ENCODE measurements around the gene IL1RAP.
"Not testable (repeated sequence)": the region's sequence is repeated elsewhere in the genome, so short reads cannot be mapped to it uniquely, and the experiment has no call there.

The IL1RAP gene

DNA sequence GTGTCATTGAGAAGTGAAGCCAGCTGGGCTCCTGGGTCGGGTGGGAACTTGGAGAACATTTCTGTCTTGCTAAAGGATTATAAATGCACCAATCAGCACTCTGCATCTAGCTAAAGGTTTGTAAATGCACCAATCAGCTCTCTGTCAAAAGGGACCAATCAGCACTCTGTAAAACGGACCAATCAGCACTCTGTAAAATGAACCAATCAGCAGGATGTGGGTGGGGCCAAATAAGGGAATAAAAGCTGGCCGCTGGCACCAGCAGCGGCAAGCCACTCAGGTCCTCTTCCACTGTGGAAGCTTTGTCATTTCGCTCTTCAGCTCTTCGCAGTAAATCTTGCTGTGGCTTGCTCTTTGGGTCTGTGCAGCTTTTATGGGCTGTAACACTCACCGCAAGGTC lies 164.0 kb downstream of the IL1RAP start:
- not testable (repeated sequence) for DNase-seq

DNA sequence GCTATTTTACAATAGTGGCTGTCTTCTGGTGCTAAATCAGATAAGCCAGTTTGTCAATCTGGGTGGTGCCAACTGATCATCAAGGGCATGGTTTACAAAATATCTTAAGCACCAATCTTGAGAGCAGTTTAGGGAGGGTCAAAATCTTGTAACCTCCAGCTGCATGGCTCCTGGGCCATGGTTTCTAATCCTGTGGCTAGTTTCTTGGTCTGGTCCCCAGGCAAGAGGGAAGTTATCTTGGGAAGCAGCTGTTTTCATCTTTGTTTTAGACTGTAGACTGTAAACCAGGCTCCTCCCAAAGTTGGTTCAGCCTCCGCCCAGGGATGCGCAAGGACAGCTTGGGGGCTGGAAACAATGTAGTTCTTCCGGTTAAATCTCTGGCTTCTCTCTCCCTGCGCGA lies 166.8 kb downstream of the IL1RAP start:
- DNase-seq: no peak

DNA sequence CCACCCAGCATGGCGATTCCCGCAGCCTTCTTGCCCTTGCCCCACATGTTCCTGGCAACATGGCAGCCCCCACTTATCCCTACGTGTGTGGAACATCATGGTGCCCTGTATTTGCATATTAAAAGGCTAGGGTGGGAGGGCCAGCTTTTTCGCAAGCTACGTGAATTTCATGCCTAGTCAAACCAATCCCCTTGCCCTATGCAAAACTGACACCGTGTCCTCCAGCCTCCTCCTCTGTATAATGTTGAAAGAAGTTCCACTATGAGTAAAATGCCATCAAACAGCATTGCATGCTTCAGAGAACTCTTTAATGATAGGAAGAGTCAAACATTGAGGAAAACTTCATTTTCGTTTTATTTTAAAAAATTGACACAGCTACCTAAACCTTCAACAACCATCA lies 170.9 kb downstream of the IL1RAP start:
- DNase-seq: no peak

GRCh38 chr3:190686011-190686410 lies 172.1 kb downstream of the IL1RAP start:
- no peak for DNase-seq

DNA sequence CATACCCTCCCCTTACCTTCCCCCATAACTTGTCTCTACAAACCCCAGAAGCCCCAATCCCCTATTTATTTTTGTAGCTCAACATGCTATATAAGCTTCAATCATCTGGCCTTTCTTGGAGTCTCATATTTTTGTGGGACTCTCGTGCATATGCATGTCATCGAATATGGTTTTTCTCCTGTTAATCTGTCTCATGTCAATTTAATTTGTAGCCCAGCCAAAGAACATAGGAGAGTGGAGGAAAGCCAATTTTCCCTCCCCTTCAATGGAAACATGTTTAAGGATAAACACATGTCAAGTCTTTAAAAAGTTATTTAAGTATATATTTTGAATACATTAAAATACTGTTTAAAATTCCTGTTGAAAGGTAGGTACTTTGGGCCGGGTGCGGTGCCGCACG lies 176.4 kb downstream of the IL1RAP start:
- no peak for DNase-seq

GRCh38 chr3:190692256-190692655 lies 178.4 kb downstream of the IL1RAP start:
- DNase-seq: no peak

DNA sequence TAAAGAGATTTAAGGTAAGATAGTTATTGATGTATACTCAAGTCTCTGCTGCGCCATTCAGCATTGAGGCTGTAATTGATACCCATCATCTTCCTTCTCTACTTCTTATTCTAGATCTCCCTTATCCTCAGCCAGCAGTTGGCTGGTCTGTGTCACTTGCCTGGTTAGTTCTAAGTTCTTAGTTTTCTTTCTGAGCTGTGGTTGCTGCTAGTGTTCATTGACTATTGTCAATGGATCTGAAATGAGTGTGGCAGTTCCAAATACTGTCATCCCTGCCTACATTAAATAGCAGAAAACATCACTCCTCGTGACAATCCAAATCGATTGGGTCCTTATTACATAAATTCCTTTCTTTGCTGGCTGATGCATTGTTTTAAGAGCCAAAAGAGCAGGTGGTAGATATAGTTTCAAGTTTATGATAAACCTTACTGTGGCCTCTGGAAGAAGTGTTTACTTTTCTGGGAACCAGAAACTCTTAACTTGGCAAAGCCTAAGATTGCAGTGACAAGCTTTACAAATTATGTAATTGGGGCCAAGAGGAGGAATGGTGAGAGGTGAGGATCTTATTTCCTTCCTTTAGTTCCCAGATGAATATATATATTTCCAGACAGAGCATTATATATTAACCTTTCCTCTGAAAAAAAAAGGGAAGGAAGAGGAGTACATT lies 180.6 kb downstream of the IL1RAP start:
- no peak for DNase-seq

DNA sequence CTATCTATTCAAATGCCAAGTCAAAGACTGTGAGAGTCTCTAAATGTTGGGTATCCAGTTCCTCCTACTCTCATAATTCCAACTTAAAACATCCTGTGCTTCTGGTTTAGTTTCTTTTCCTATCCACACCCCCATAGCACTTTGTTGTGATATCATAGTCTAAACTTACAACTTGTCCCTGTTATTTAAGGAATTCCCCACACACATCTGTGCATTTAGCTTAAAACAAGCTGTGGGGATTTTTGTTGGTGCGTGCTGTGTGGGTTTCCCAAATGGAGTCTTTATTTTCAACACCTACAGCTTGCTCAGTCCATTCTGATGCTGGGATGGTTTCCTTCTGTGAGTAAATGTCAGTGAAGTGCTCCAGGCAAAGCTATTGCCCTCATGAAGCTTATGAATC lies 181.3 kb downstream of the IL1RAP start:
- no peak for DNase-seq

GRCh38 chr3:190695994-190696393 lies 182.1 kb downstream of the IL1RAP start:
- no peak for DNase-seq

- no peak for DNase-seq
Observed at GRCh38 chr3:190696777-190697501, 183.1 kb downstream of the IL1RAP start.

GRCh38 chr3:190697502-190697830 lies 183.6 kb downstream of the IL1RAP start:
- DNase-seq: no peak

DNA sequence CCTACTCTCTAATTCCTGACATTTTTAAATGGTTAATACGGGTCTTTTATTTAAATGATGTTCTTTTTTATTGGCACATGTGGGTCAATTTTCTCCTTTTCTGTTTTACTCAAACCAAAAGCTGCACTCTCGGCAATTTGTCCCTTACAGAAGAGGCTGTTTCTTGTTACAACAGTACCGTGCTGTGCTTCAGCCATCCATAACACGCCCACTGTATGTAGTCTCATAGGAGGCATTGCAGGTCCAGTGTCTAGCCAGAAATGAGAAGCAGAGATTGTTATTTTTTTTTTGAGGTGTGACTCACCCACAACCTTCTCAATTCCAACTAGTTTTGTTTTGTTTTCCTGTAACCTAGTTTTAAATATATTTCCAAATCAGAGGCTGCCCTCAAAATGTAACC lies 184.0 kb downstream of the IL1RAP start:
- no peak for DNase-seq

DNA sequence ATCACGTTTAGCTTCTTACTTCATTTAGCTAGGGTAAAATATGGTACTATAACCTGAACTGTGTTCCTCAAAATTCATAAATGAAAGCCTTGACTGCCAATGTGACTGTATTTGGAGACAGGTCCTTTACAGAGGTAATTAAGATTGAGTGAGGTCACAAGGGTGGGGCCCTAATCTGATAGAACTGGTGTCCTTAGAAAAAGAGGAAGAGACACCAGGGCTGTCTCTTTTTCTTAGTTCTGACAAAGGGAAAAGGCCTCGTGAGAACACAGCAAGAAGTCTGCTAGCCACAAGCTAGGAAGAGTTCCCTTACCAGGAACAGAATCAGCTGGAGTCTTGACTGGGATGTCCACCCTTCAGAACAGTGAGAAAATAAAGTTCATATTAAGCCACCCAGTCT lies 185.9 kb downstream of the IL1RAP start:
- no peak for DNase-seq

DNA sequence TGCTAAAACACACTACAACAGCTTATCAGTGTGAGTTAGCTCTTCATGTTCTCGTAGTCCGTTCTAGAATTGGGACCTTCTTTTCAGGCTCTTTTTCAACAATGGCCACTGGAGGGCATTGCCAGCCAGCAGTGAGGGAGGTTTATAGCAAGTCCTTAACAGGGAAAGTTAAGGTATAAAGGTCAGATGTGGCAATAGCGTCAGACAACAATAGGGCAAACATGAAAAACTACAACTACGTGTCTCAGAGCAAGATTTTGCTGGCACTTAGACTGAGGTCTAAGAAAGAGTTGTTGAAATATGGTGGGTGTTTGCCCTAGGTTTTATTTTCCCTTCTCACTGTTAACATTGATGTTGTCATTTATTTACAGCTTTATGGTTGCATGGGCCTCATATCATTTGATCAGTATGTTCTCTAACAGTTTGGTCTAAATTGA lies 187.2 kb downstream of the IL1RAP start:
- no peak for DNase-seq

GRCh38 chr3:190706582-190706981 lies 192.7 kb downstream of the IL1RAP start:
- no peak for DNase-seq
